Mesenchymal stem cell (in vitro differentiated cells and primary cell): Measurements from ENCODE around the gene LY9.

Experiments
- DNase-seq: peaks from one replicate; pipeline ENCODE4 v3.0.0-alpha.2; 2013
- H2AFZ ChIP-seq: one replicate; pipeline ENCODE4 v1.6.1; 2013; ENCODE audit warnings: low read depth, mild to moderate bottlenecking, control low read depth, inconsistent platforms, low read length, moderate library complexity
- H2AK5ac ChIP-seq: 2 replicates; pipeline ENCODE4 v1.6.1; 2013; ENCODE audit warnings: low read length, moderate library complexity, mild to moderate bottlenecking, inconsistent platforms; ENCODE audit not compliant: severe bottlenecking
- H2BK120ac ChIP-seq: one replicate; pipeline ENCODE4 v1.6.1; 2013; ENCODE audit warnings: low read depth, mild to moderate bottlenecking, inconsistent platforms, low read length, moderate library complexity
- H2BK12ac ChIP-seq, 2 experiments: one replicate each; pipeline ENCODE4 v1.6.1; 2013; ENCODE audit warnings: inconsistent platforms in 2 of 2, low read length in 2 of 2, mild to moderate bottlenecking in 2 of 2, moderate library complexity in 2 of 2, control low read depth in 1 of 2
- H2BK15ac ChIP-seq: one replicate; pipeline ENCODE4 v1.6.1; 2013; ENCODE audit warnings: mild to moderate bottlenecking, low read depth, inconsistent platforms; ENCODE audit not compliant: poor library complexity, severe bottlenecking
- H2BK5ac ChIP-seq: 2 replicates; pipeline ENCODE4 v1.6.1; 2013; ENCODE audit warnings: low read depth, mild to moderate bottlenecking, low read length, control low read depth, inconsistent platforms; ENCODE audit not compliant: poor library complexity, severe bottlenecking
- H3K14ac ChIP-seq, 2 experiments: one replicate each; pipeline ENCODE4 v1.6.1; 2013; ENCODE audit warnings: inconsistent platforms in 2 of 2, low read length in 2 of 2, control low read depth in 1 of 2, mild to moderate bottlenecking in 1 of 2, moderate library complexity in 1 of 2
- H3K18ac ChIP-seq, 2 experiments: one replicate each; pipeline ENCODE4 v1.6.1; 2013; ENCODE audit warnings: inconsistent platforms in 2 of 2, low read length in 2 of 2, control low read depth in 1 of 2, low read depth in 1 of 2, mild to moderate bottlenecking in 1 of 2
- H3K23ac ChIP-seq, 2 experiments: one replicate each; pipeline ENCODE4 v1.6.1; 2013; ENCODE audit warnings: inconsistent platforms in 2 of 2, low read length in 2 of 2, mild to moderate bottlenecking in 2 of 2, moderate library complexity in 2 of 2, control low read depth in 1 of 2
- H3K27ac ChIP-seq: 2 replicates; pipeline ENCODE4 v1.5.1; 2013; ENCODE audit warnings: mild to moderate bottlenecking, moderate library complexity, low read length, control low read depth, inconsistent platforms; ENCODE audit not compliant: poor library complexity, severe bottlenecking
- H3K27me3 ChIP-seq, 2 experiments: 2 replicates each; pipeline versions ENCODE4 v1.6.1 to v1.7.0; 2013; ENCODE audit warnings: low read length in 2 of 2, mild to moderate bottlenecking in 2 of 2, moderate library complexity in 2 of 2, control low read depth in 1 of 2, inconsistent platforms in 1 of 2; ENCODE audit not compliant: control insufficient read depth in 1 of 2, insufficient read depth in 1 of 2
- H3K36me3 ChIP-seq, 2 experiments: 2 replicates each; pipeline versions ENCODE4 v1.6.1 to v1.7.0; 2013; ENCODE audit warnings: low read length in 2 of 2, control low read depth in 1 of 2, inconsistent platforms in 1 of 2, low read depth in 1 of 2, mild to moderate bottlenecking in 1 of 2; ENCODE audit not compliant: insufficient read depth in 2 of 2, control insufficient read depth in 1 of 2
- H3K4ac ChIP-seq, 2 experiments: one replicate each; pipeline ENCODE4 v1.6.1; 2013; ENCODE audit warnings: inconsistent platforms in 2 of 2, low read length in 2 of 2, mild to moderate bottlenecking in 2 of 2, moderate library complexity in 2 of 2, control low read depth in 1 of 2, low read depth in 1 of 2
- H3K4me1 ChIP-seq: 2 replicates; pipeline ENCODE4 v1.6.1; 2013; ENCODE audit warnings: low read depth, low read length, control low read depth; ENCODE audit not compliant: control insufficient read depth, insufficient read depth
- H3K4me2 ChIP-seq: 2 replicates; pipeline ENCODE4 v1.6.1; 2013; ENCODE audit warnings: low read length, mild to moderate bottlenecking, inconsistent platforms; ENCODE audit not compliant: poor library complexity, severe bottlenecking
- H3K4me3 ChIP-seq, 2 experiments: 2 replicates each; pipeline versions ENCODE4 v1.5.1 to v1.7.0; 2013; ENCODE audit warnings: low read length in 2 of 2, mild to moderate bottlenecking in 2 of 2, control low read depth in 1 of 2, low read depth in 1 of 2; ENCODE audit not compliant: insufficient read depth in 1 of 2
- H3K79me1 ChIP-seq: replicated peaks from 2 replicates; pipeline ENCODE4 v1.6.1; 2013; ENCODE audit warnings: mild to moderate bottlenecking, control low read depth, low read length, inconsistent platforms; ENCODE audit not compliant: poor library complexity, severe bottlenecking
- H3K9ac ChIP-seq: 2 replicates; pipeline ENCODE4 v1.7.0; 2013; ENCODE audit warnings: mild to moderate bottlenecking, low read length, moderate library complexity
- H3K9me3 ChIP-seq: 2 replicates; pipeline ENCODE4 v1.7.0; 2013; ENCODE audit warnings: mild to moderate bottlenecking, low read length; ENCODE audit not compliant: control insufficient read depth
- H4K8ac ChIP-seq: one replicate; pipeline ENCODE4 v1.6.1; 2013; ENCODE audit warnings: inconsistent platforms, mild to moderate bottlenecking, low read length, moderate library complexity
- H4K91ac ChIP-seq: one replicate; pipeline ENCODE4 v1.6.1; 2013; ENCODE audit warnings: mild to moderate bottlenecking, low read length, inconsistent platforms
- WGBS: methylation state at CpG from one replicate; pipeline ENCODE4 v1.1.7; 2013; ENCODE audit warnings: mixed read lengths; 5-methylcytosine and 5-hydroxymethylcytosine counted together

LY9 gene

GRCh38 chr1:160789702-160790611, 6.0 kb upstream of the LY9 start:
- 89% methylated on average over 13 of the region's 13 CpGs for WGBS
- no peaks in the 10 kb centered on the region for H3K27me3 ChIP-seq
- H3K27ac ChIP-seq = no peak overlapping the region
- H3K4me3 ChIP-seq = no peak overlapping the region
- H3K4me1 ChIP-seq = no peaks in the 10 kb centered on the region
- no peaks in the 10 kb centered on the region for H3K79me1 ChIP-seq
- H3K18ac ChIP-seq = no peak overlapping the region
- no peak overlapping the region for H2BK120ac ChIP-seq
- H2BK12ac ChIP-seq = no peak overlapping the region
- H2AFZ ChIP-seq = no peak overlapping the region
- no peaks in the 10 kb centered on the region for H3K36me3 ChIP-seq
- no peak overlapping the region for H3K4ac ChIP-seq
- peaks cover 4% of the 10 kb centered on the region for H3K9me3 ChIP-seq
- no peak overlapping the region for H3K4me2 ChIP-seq
- H2BK5ac ChIP-seq = no peak overlapping the region
- no peak for DNase-seq
- no peak overlapping the region for H3K14ac ChIP-seq
- H3K23ac ChIP-seq = no peak overlapping the region
- no peak overlapping the region for H4K8ac ChIP-seq
- no peak overlapping the region for H2AK5ac ChIP-seq
- H2BK15ac ChIP-seq = no peak overlapping the region
- H3K9ac ChIP-seq = no peak overlapping the region
- H4K91ac ChIP-seq = no peak overlapping the region

GRCh38 chr1:160794376-160794775, 1.6 kb upstream of the LY9 start:
- 38% methylated on average over 3 of the region's 3 CpGs for WGBS
- H3K27me3 ChIP-seq = no peaks in the 10 kb centered on the region
- no peak overlapping the region for H4K8ac ChIP-seq
- no peak overlapping the region for H2BK15ac ChIP-seq
- no peak overlapping the region for H2AFZ ChIP-seq
- H3K27ac ChIP-seq = no peak overlapping the region
- H3K14ac ChIP-seq = no peak overlapping the region
- H3K9me3 ChIP-seq = peaks cover 4% of the 10 kb centered on the region
- no peak overlapping the region for H3K18ac ChIP-seq
- H3K36me3 ChIP-seq = no peaks in the 10 kb centered on the region
- H2BK5ac ChIP-seq = no peak overlapping the region
- no peak overlapping the region for H2BK120ac ChIP-seq
- H3K79me1 ChIP-seq = no peaks in the 10 kb centered on the region
- no peaks in the 10 kb centered on the region for H3K4me1 ChIP-seq
- no peak overlapping the region for H3K4ac ChIP-seq
- no peak overlapping the region for H3K4me2 ChIP-seq
- H2BK12ac ChIP-seq = no peak overlapping the region
- H2AK5ac ChIP-seq = no peak overlapping the region
- no peak for DNase-seq
- H3K4me3 ChIP-seq = no peak overlapping the region
- H3K9ac ChIP-seq = no peak overlapping the region
- no peak overlapping the region for H4K91ac ChIP-seq
- no peak overlapping the region for H3K23ac ChIP-seq

GRCh38 chr1:160797271-160797709, 1.3 kb downstream of the LY9 start:
- Histone ChIP-seq H2BK5ac (no peak overlapping the region), H3K23ac (no peak overlapping the region)

GRCh38 chr1:160797861-160798273, 1.9 kb downstream of the LY9 start:
- no peak overlapping the region for H3K9ac ChIP-seq
- H2BK12ac ChIP-seq = no peak overlapping the region
- WGBS = 48% methylated on average over 3 of the region's 4 CpGs
- H3K27me3 ChIP-seq = no peaks in the 10 kb centered on the region
- no peak overlapping the region for H3K14ac ChIP-seq
- H3K4me3 ChIP-seq = no peak overlapping the region
- no peak overlapping the region for H2AFZ ChIP-seq
- no peak overlapping the region for H3K23ac ChIP-seq
- H4K91ac ChIP-seq = no peak overlapping the region
- H3K27ac ChIP-seq = no peak overlapping the region
- no peak overlapping the region for H2BK5ac ChIP-seq
- H2AK5ac ChIP-seq = no peak overlapping the region
- no peaks in the 10 kb centered on the region for H3K36me3 ChIP-seq
- no peak overlapping the region for H4K8ac ChIP-seq
- H3K9me3 ChIP-seq = no peaks in the 10 kb centered on the region
- no peak overlapping the region for H3K4ac ChIP-seq
- H2BK15ac ChIP-seq = no peak overlapping the region
- H3K18ac ChIP-seq = no peak overlapping the region
- no peak overlapping the region for H3K4me2 ChIP-seq
- DNase-seq = no peak
- H3K79me1 ChIP-seq = no peaks in the 10 kb centered on the region
- H2BK120ac ChIP-seq = no peak overlapping the region
- H3K4me1 ChIP-seq = no peaks in the 10 kb centered on the region

More at GRCh38 chr1:160797271-160797709, 1.3 kb downstream of the LY9 start:
- Histone ChIP-seq H3K4ac (no peak overlapping the region), H3K79me1 (no peaks in the 10 kb centered on the region), H4K91ac (no peak overlapping the region), H2BK12ac (no peak overlapping the region), H3K14ac (no peak overlapping the region), H3K18ac (no peak overlapping the region), H2BK15ac (no peak overlapping the region), H3K27me3 (no peaks in the 10 kb centered on the region), H3K27ac (no peak overlapping the region), H4K8ac (no peak overlapping the region), H2BK120ac (no peak overlapping the region), H3K4me2 (no peak overlapping the region), H3K4me3 (no peak overlapping the region), H2AK5ac (no peak overlapping the region), H3K36me3 (no peaks in the 10 kb centered on the region), H3K9ac (no peak overlapping the region), H3K9me3 (no peaks in the 10 kb centered on the region), H3K4me1 (no peaks in the 10 kb centered on the region), H2AFZ (no peak overlapping the region)
- DNase-seq = no peak
- 95% methylated on average over 1 of the region's 3 CpGs for WGBS
